TTC549 (cell line): ENCODE data around the gene COL19A1.
A peak's percentile ranks its signal among the peaks of the same experiment; 100 is the strongest.

Experiments
- FAIRE-seq: peaks from 2 replicates; lab custom pipeline; 2012; peaks lifted over from hg19 to GRCh38; lab: Jason Lieb, UNC

COL19A1 gene

GRCh38 chr6:70129341-70129740, 263.0 kb downstream of the COL19A1 start:
- no peak for FAIRE-seq

- FAIRE-seq, result no peak
These were observed 264.5 kb downstream of the COL19A1 start for GRCh38 chr6:70130865-70131264.

- no peak for FAIRE-seq
These were observed 265.2 kb downstream of the COL19A1 start for GRCh38 chr6:70131528-70131927.

- FAIRE-seq, result no peak
These were observed 266.9 kb downstream of the COL19A1 start for GRCh38 chr6:70133246-70133645.

- FAIRE-seq, result no peak
These were observed 268.2 kb downstream of the COL19A1 start for GRCh38 chr6:70134542-70134941.

- no peak for FAIRE-seq
These were observed 269.1 kb downstream of the COL19A1 start for GRCh38 chr6:70135219-70136160.

GRCh38 chr6:70136996-70137395, 270.6 kb downstream of the COL19A1 start:
- no peak for FAIRE-seq

- FAIRE-seq, result no peak
These were observed 274.1 kb downstream of the COL19A1 start for GRCh38 chr6:70140496-70140895.

GRCh38 chr6:70142034-70142433, 275.7 kb downstream of the COL19A1 start:
- no peak for FAIRE-seq

- FAIRE-seq, result no peak
These were observed 278.8 kb downstream of the COL19A1 start for GRCh38 chr6:70145178-70145577.

- no peak for FAIRE-seq
These were observed 282.9 kb downstream of the COL19A1 start for GRCh38 chr6:70149209-70149788.

- FAIRE-seq, result no peak
These were observed 284.2 kb downstream of the COL19A1 start for GRCh38 chr6:70150521-70150920.

- FAIRE-seq, result no peak
These were observed 285.3 kb downstream of the COL19A1 start for GRCh38 chr6:70151616-70152015.

- no peak for FAIRE-seq
These were observed 286.4 kb downstream of the COL19A1 start for GRCh38 chr6:70152786-70153185.

GRCh38 chr6:70157086-70157485, 290.7 kb downstream of the COL19A1 start:
- no peak for FAIRE-seq

GRCh38 chr6:70160276-70160675, 293.9 kb downstream of the COL19A1 start:
- no peak for FAIRE-seq

- no peak for FAIRE-seq
These were observed 296.6 kb downstream of the COL19A1 start for GRCh38 chr6:70162972-70163371.

GRCh38 chr6:70163795-70164194, 297.4 kb downstream of the COL19A1 start:
- FAIRE-seq, result no peak

- no peak for FAIRE-seq
These were observed 298.2 kb downstream of the COL19A1 start for GRCh38 chr6:70164556-70164955.

GRCh38 chr6:70166088-70166958, 300.0 kb downstream of the COL19A1 start:
- peak; percentile 20 for FAIRE-seq

GRCh38 chr6:70168681-70169377, 302.5 kb downstream of the COL19A1 start:
- no peak for FAIRE-seq

GRCh38 chr6:70171236-70171635, 304.9 kb downstream of the COL19A1 start:
- no peak for FAIRE-seq
